Measurements from ENCODE around the gene TAF1L.
"Not testable (repeated sequence)": the region's sequence is repeated elsewhere in the genome, so short reads cannot be mapped to it uniquely, and the experiment has no call there.

Gene TAF1L

DNA sequence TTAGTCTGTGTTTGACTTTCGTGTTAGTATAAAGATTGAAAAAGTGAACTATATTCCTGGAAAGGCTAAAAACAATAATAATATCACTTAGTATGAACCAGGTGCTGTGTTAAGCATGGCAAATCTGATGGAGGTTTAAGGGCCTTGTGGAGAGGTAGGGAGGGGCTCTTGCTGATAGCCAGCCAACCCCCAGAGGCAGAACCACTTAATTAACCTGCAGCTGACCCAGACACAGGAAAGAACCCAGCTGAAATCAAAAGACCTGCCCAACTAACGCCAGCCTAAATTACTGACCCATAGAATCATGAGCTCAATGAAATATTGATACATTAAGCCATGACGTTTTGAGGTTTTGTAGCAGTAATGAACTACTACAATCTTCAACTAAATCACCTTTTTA is 28.3 kb upstream of the TAF1L start:
- H3K4me1 ChIP-seq: no peaks in the 10 kb centered on the region
- H3K27me3 ChIP-seq: no peaks in the 10 kb centered on the region
- H3K36me3 ChIP-seq: no peaks in the 10 kb centered on the region
- TF ChIP-seq, protein P1, sequence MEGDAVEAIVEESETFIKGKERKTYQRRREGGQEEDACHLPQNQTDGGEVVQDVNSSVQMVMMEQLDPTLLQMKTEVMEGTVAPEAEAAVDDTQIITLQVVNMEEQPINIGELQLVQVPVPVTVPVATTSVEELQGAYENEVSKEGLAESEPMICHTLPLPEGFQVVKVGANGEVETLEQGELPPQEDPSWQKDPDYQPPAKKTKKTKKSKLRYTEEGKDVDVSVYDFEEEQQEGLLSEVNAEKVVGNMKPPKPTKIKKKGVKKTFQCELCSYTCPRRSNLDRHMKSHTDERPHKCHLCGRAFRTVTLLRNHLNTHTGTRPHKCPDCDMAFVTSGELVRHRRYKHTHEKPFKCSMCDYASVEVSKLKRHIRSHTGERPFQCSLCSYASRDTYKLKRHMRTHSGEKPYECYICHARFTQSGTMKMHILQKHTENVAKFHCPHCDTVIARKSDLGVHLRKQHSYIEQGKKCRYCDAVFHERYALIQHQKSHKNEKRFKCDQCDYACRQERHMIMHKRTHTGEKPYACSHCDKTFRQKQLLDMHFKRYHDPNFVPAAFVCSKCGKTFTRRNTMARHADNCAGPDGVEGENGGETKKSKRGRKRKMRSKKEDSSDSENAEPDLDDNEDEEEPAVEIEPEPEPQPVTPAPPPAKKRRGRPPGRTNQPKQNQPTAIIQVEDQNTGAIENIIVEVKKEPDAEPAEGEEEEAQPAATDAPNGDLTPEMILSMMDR (IDR thresholded peaks at IDR 0.05; ENCODE audit: low read depth, low read length): no peak
- no peak overlapping the region for H3K4me3 ChIP-seq (ENCODE audit: low read depth, low read length)
- DNase-seq: no peak
- no peaks in the 10 kb centered on the region for H3K9me3 ChIP-seq

DNA sequence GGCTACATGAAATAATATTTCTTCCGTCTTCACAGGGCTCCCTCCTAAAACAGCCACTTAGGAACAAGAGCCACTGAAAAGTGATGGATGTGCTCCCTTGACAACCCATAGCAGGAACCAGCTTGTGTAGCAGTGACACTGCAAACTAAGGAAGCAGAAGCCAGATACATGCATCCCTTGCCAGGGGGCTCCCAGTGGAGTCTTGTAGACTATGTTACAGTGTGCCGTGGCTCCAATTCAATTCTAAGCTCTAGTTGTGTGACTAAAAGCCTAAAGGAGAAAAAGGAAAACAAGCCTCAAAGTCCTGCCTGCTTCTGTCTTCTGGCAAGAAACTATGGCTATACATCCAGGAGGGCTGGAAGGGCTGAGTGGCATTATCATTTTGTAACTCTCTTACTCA is 12.2 kb upstream of the TAF1L start:
- Histone ChIP-seq H3K4me3 (ENCODE audit: low read depth, low read length) (no peak overlapping the region), H3K4me1 (no peaks in the 10 kb centered on the region), H3K9me3 (no peaks in the 10 kb centered on the region), H3K36me3 (no peaks in the 10 kb centered on the region), H3K27me3 (no peaks in the 10 kb centered on the region)
- DNase-seq: no peak
- TF ChIP-seq, protein P1 (IDR thresholded peaks at IDR 0.05; ENCODE audit: low read depth, low read length): no peak

DNA sequence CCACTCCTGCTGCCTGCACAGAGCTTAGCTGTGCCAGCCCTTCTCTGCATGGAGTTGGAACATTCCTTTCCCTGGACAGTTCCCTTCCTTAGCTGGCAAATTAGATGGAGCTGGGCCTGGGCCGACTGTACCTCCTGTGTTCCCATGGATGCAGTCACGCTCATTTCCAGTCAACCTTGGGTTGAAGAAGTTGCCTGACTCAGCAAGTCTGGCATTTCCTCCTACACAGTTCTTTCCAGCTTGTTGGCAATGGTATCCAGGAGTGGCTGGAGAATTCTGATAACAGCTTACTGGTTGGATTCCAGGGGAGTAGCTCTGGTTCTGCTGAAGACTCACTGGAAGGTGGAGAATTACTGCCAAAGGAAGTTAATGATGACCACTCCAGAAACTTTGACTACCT is 9.2 kb upstream of the TAF1L start:
- H3K36me3 ChIP-seq: no peaks in the 10 kb centered on the region
- no peaks in the 10 kb centered on the region for H3K4me1 ChIP-seq
- TF ChIP-seq, protein P1 (IDR thresholded peaks at IDR 0.05; ENCODE audit: low read depth, low read length): no peak
- H3K27me3 ChIP-seq: no peaks in the 10 kb centered on the region
- no peak overlapping the region for H3K4me3 ChIP-seq (ENCODE audit: low read depth, low read length)
- H3K9me3 ChIP-seq: no peaks in the 10 kb centered on the region
- DNase-seq: no peak

DNA sequence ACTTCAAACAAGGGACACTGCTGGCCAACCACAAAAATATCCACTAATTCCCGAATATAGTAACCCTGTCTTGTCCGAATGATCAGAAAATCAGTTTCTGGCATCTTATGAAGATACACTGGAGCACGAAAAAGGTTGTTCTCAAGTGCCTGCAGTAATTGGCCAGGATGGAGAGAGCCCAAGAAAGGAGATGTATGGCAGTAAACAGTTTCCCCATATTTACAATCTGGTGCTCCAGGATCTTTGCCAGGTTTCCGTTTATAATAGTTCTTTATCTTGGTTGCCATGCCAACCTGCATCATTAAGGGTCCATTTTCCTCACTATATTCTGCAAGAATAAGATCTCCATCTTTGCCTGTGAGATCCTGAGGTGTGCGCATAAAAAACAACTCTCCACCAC is 2.3 kb downstream of the TAF1L start:
- not testable (repeated sequence) for H3K27me3 ChIP-seq, DNase-seq

DNA sequence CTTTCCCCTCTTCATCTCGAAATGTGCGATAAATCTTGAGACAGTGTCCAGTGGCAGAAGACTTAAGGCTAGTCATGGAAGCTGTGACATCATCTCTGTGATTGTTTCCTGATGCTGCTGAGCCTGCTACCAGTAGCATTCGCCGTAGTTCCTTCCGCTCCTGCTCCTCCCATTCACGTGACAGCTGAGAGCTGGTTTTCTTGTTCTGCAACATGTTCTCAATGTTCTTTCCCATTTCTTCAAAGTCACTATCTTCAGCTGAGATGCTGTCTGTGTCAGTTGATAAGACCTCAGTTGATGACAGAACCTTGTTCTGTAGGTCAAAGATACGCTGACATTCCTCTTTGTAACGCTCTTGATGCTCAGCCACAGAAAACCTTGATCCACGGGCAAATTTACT is 3.5 kb downstream of the TAF1L start:
- TF ChIP-seq, protein P1 (IDR thresholded peaks at IDR 0.05; ENCODE audit: low read depth, low read length): no peak
- no peak for DNase-seq
- no peaks in the 10 kb centered on the region for H3K36me3 ChIP-seq
- no peaks in the 10 kb centered on the region for H3K27me3 ChIP-seq
- no peaks in the 10 kb centered on the region for H3K9me3 ChIP-seq
- no peaks in the 10 kb centered on the region for H3K4me1 ChIP-seq
- no peak overlapping the region for H3K4me3 ChIP-seq (ENCODE audit: low read depth, low read length)

More for the DNA sequence above, 2.3 kb downstream of the TAF1L start:
- not testable (repeated sequence) for H3K9me3 ChIP-seq; H3K4me3 ChIP-seq (ENCODE audit: low read depth, low read length); H3K4me1 ChIP-seq; H3K36me3 ChIP-seq

DNA sequence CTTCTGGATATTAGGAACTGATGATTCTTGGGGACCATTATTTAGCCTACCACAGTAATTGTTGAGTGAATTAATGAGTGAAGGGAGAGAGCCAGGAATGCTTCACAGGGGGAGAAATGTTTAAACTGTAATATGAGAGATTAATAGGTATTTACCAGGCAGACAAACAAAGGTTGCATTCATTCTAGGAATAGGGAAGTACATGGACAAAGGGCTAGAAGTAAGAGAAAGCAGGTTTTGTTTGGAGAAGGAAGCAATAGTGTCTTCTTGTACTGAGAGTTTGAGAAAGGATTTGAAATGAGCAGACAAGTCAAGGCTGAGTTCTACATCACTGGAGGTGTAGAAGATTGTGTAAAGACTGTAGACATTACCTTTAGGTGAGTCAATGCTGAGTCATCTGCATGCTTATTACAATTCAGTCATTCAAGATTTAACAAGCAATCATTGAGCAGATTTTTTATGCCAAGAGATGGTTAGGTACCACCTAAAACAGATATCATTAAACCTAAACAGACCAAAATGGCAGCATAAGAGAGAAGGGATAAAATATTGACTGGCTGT is 8.0 kb downstream of the TAF1L start:
- Histone ChIP-seq H3K36me3 (no peaks in the 10 kb centered on the region), H3K27me3 (no peaks in the 10 kb centered on the region)

More for the DNA sequence above, 8.0 kb downstream of the TAF1L start:
- no peak overlapping the region for H3K4me3 ChIP-seq (ENCODE audit: low read depth, low read length)
- no peak for DNase-seq
- TF ChIP-seq, protein P1 (IDR thresholded peaks at IDR 0.05; ENCODE audit: low read depth, low read length): no peak
- no peaks in the 10 kb centered on the region for H3K9me3 ChIP-seq
- H3K4me1 ChIP-seq: no peaks in the 10 kb centered on the region

Data from BE2C (cell line).